Body of pancreas (tissue), 4 donors: ENCODE results near the gene ZNF236. TPM values are rescaled to one million over a fixed set of nuclear protein-coding genes. Genes with fewer than 3 reads are reported as not detected.

ENCODE experiments used
- ATAC-seq: fragments of 150-250 bp; one replicate; pipeline ENCODE4 v1.9.1; 2016
- DNase-seq, 4 donors: peaks; one replicate each; pipeline ENCODE4 v3.0.0-alpha.2; 2019
- H3K27ac ChIP-seq, 4 donors: fragments of 200-600 bp; sonication (generic); 1 replicate in 3 of 4; 2 replicates in 1 of 4; pipeline versions ENCODE4 v1.5.1 to v1.6.1; 2016 to 2019; ENCODE audit warnings: mild to moderate bottlenecking in 1 of 4, mixed read lengths in 1 of 4, moderate library complexity in 1 of 4
- H3K27me3 ChIP-seq, 2 donors: fragments of 200-600 bp; sonication (generic); one replicate each; pipeline ENCODE4 v1.6.0; 2016; ENCODE audit warnings: mild to moderate bottlenecking in 1 of 2
- H3K36me3 ChIP-seq, 2 donors: fragments of 200-600 bp; sonication (generic); replicated peaks in 1 of 2; 2 replicates each; pipeline ENCODE4 v1.5.1; 2016; ENCODE audit warnings: low read depth in 2 of 2; ENCODE audit not compliant: insufficient read depth in 1 of 2
- H3K4me1 ChIP-seq: fragments of 200-600 bp; sonication (generic); one replicate; pipeline ENCODE4 v1.6.0; 2016
- H3K4me3 ChIP-seq, 2 donors: fragments of 200-600 bp; sonication (generic); 1 replicate in 1 of 2; 2 replicates in 1 of 2; pipeline ENCODE4 v1.5.1; 2016 to 2019
- H3K9me3 ChIP-seq, 3 donors: fragments of 200-600 bp; sonication (generic); 1 replicate in 2 of 3; 2 replicates in 1 of 3; pipeline ENCODE4 v1.5.1; 2016
- POLR2A ChIP-seq, 3 donors: fragments of 450-650 bp; IDR thresholded peaks; one replicate each; pipeline ENCODE4 v1.6.1; 2016; ENCODE audit warnings: antibody characterized with exemption in 3 of 3, mild to moderate bottlenecking in 2 of 3
- WGBS, 2 donors: methylation state at CpG; one replicate each; pipeline ENCODE4 v1.1.5; 2017; 5-methylcytosine and 5-hydroxymethylcytosine counted together
- intact Hi-C: fragments of 100-400 bp; cut with DNase I; formaldehyde crosslinking; loops from one replicate; pipeline ENCODE4 v1.15.1; 2023
- total RNA-seq, 2 donors: library from RNA; depleted of rRNA; stranded (reverse); fragments of >200 nt; gene quantifications; one replicate each; pipeline ENCODE4 v1.1.0, GENCODE V29; 2016
- TF ChIP-seq, protein P1 (sequence below), 7 experiments: fragments of 450-650 bp in 4 of 7; fragments of 200-600 bp in 3 of 7; sonication (generic) in 3 of 7; IDR thresholded peaks; one replicate each; pipeline ENCODE4 v1.5.1; 2016 to 2019; ENCODE audit warnings: antibody characterized with exemption in 7 of 7

ZNF236 gene
- total RNA-seq, 2 donors from 2014 or later, result 9.6 to 22.7 TPM

DNA sequence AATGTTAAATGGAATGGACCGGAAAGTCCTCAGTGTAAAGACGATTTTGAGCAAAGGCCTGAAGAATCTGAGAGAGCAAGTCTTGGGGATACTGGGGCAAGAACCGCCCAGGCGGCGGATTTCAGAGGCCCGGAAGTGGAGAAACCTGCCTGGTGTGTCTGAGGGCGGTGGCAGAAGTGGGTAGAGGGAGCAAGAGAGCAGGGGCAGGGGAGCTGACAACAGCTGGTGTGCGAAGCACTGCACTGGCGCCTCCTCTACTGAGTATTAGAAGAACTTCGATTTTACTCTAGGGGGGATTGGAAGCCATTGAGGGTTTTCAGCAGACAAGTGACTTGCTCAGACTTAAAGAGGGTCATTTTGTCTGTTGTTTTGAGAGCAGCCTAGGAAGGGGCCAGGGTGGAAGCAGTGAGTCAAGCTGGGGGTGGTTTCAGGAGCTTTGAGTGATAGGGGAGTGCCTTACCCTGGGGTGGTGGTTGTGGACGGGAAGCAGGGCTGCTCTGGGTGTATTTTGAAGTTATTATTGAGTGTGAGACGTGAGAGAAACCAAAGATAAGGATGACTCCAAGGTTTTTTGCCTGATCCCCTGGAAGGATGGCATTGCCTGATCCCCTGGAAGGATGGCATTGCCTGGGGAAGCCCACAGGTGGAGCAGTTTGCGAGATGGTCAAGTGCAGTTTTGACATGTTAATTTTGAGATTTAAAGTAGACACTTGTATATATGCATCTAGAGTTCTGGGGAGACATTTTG lies 52.5 kb downstream of the ZNF236 start:
- no peak overlapping the region for H3K27ac ChIP-seq
- 79 to 84% methylated on average over 13 of the region's 13 CpGs for WGBS, 2 donors
- intact Hi-C loops, result no loop called here
- ATAC-seq (peak; percentile 47), DNase-seq (peak in 1 of 4 donors; percentile 20)
- no peak overlapping the region for H3K4me3 ChIP-seq
- no peaks in the 10 kb centered on the region for H3K4me1 ChIP-seq
- no peaks in the 10 kb centered on the region for H3K9me3 ChIP-seq
- H3K36me3 ChIP-seq, result no peaks in the 10 kb centered on the region
- H3K27me3 ChIP-seq, result no peaks in the 10 kb centered on the region
- TF ChIP-seq POLR2A (IDR thresholded peaks at IDR 0.05), result no peak
- TF ChIP-seq, protein P1, sequence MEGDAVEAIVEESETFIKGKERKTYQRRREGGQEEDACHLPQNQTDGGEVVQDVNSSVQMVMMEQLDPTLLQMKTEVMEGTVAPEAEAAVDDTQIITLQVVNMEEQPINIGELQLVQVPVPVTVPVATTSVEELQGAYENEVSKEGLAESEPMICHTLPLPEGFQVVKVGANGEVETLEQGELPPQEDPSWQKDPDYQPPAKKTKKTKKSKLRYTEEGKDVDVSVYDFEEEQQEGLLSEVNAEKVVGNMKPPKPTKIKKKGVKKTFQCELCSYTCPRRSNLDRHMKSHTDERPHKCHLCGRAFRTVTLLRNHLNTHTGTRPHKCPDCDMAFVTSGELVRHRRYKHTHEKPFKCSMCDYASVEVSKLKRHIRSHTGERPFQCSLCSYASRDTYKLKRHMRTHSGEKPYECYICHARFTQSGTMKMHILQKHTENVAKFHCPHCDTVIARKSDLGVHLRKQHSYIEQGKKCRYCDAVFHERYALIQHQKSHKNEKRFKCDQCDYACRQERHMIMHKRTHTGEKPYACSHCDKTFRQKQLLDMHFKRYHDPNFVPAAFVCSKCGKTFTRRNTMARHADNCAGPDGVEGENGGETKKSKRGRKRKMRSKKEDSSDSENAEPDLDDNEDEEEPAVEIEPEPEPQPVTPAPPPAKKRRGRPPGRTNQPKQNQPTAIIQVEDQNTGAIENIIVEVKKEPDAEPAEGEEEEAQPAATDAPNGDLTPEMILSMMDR (IDR thresholded peaks at IDR 0.05), result no peak

DNA sequence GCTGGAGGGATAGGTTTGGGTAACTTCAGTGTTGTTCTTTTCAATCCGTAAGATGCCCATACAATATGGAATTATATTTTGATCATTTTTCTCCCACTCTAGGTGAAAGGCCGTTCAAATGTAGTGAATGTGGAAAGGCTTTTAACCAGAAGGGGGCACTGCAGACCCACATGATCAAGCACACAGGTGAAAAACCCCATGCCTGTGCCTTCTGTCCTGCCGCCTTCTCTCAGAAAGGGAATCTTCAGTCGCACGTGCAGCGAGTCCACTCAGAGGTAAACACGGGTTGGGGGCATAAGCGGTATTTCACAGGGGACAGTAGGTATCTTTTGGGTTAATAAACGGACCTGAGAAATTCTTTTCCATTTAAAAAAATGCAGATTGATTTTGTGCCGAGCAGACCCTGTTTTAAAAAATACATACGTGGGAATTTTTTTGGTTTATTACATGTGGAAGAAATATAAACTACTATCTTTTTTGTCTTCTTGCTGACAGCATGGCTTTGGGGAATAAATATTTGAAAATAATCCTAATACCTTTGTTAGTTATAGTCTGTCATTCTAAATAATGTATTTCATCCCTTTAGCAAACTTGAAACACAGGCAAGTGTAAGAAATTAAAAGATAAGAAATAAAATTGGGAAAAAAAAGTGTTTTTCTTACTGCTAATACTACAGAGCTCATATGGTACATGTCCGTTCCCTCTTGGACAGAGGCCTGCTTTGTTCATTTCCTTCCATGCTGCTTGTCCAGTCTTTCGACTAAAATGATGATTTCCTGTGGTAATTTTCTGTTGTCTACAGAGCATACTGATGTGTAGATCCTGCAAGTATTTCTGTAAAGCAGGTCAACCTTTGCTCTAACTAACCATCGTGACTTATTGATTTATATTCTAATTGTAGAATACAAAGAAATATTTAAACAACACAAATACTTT lies 53.3 kb downstream of the ZNF236 start:
- intact Hi-C loops, result no loop called here
- TF ChIP-seq POLR2A (IDR thresholded peaks at IDR 0.05), result peak in 1 of 3 donors; percentile 27
- TF ChIP-seq, protein P1 (IDR thresholded peaks at IDR 0.05), result peak; percentile 58 to 79 (median 66)
- H3K4me1 ChIP-seq, result no peaks in the 10 kb centered on the region
- ATAC-seq, result peak; percentile 68
- no peaks in the 10 kb centered on the region for H3K9me3 ChIP-seq
- DNase-seq, result peak; percentile 60 to 76 (median 68)
- no peak overlapping the region for H3K4me3 ChIP-seq
- H3K36me3 ChIP-seq, result peaks cover 0 to 2% of the 10 kb centered on the region in 2 donors
- H3K27me3 ChIP-seq, result no peaks in the 10 kb centered on the region
- H3K27ac ChIP-seq, result no peak overlapping the region
- WGBS, 2 donors, result 44 to 50% methylated on average over 14 of the region's 14 CpGs

- Histone ChIP-seq H3K27me3 (no peaks in the 10 kb centered on the region), H3K9me3 (no peaks in the 10 kb centered on the region), H3K27ac (no peak overlapping the region), H3K36me3 (peaks cover 0 to 11% of the 10 kb centered on the region in 2 donors), H3K4me3 (no peak overlapping the region), H3K4me1 (no peaks in the 10 kb centered on the region)
- intact Hi-C loops, result no loop called here
- ATAC-seq (no peak), DNase-seq (no peak)
- WGBS, 2 donors, result 80 to 92% methylated on average over 5 of the region's 5 CpGs
- no peak for TF ChIP-seq POLR2A (IDR thresholded peaks at IDR 0.05)
- TF ChIP-seq, protein P1 (IDR thresholded peaks at IDR 0.05), result no peak
Observed at GRCh38 chr18:76878426-76878825, 56.1 kb downstream of the ZNF236 start.

GRCh38 chr18:76880026-76880425 lies 57.7 kb downstream of the ZNF236 start:
- DNase-seq, result no peak
- H3K36me3 ChIP-seq, result peaks cover 0 to 11% of the 10 kb centered on the region in 2 donors
- H3K27ac ChIP-seq, result no peak overlapping the region
- no peaks in the 10 kb centered on the region for H3K4me1 ChIP-seq
- intact Hi-C loops, result loop anchor here (10.0 kb wide), 1 partner anchor 105 kb away; no protein-coding TSS in a partner anchor
- ATAC-seq, result no peak
- no peaks in the 10 kb centered on the region for H3K27me3 ChIP-seq
- H3K4me3 ChIP-seq, result no peak overlapping the region
- TF ChIP-seq, protein P1 (IDR thresholded peaks at IDR 0.05), result no peak
- TF ChIP-seq POLR2A (IDR thresholded peaks at IDR 0.05), result no peak
- H3K9me3 ChIP-seq, result no peaks in the 10 kb centered on the region
- WGBS, 2 donors, result 93 to 94% methylated on average over 17 of the region's 17 CpGs
